Spleen (tissue), 7 donors: ENCODE results near the gene CEMIP.

Experiments used
- CTCF ChIP-seq, 11 experiments: fragments of 200-600 bp in 7 of 11; fragments of 450-650 bp in 4 of 11; sonication (generic) in 4 of 11; IDR thresholded peaks in 8 of 11; conservative IDR thresholded peaks in 3 of 11; 1 replicate in 7 of 11; 2 replicates in 4 of 11; pipeline versions ENCODE4 v1.4.0 to v1.8.0; 2016 to 2021; ENCODE audit warnings: antibody characterized with exemption in 11 of 11, inconsistent platforms in 4 of 11, mild to moderate bottlenecking in 1 of 11
- POLR2AphosphoS5 ChIP-seq, 3 donors: sonication (generic); formaldehyde crosslinking; IDR thresholded peaks; one replicate each; pipeline ENCODE4 v1.5.1; 2017; ENCODE audit warnings: antibody characterized with exemption in 3 of 3
- donor health status: DM: no; HTN: no; CAD: no; lungs with moderate emphysema.
- donor health status: DM: no; HTN: no; CAD: no.
- donor health status: DM: no; HTN: no; CAD: no.

DNA sequence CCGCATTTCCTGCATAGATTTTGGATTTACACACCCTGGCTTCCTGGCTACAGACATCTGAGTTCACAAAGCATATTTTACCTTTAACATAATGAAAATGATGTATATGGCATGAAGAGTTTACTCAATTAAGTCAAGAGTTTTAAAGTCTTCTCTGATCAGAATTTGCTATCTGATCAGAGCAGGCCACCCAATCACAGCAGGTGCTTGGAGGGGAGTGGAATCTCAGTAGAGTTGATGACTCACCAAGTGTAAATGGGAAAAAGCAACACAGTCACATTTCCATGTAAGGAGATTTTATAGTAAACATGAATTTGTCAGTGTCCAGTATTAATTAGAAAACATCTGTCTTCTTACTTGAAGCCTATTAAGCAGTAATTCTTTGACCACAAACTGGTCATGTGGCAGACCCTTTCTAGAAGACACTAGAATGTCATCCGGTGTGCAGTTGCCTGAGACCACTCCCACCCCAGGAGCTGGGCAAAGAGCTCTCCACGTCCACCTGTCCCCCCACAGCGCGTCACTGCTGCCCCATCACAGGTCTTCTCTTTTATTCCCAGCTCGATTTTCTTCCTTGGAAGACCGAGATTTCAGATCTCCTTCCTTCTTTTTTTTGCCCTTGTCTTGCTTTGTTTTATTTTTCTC lies 199.6 kb downstream of the CEMIP start:
- TF ChIP-seq POLR2AphosphoS5 (IDR thresholded peaks at IDR 0.05) (no peak), CTCF (IDR thresholded peaks at IDR 0.05 in 8 of 11, conservative IDR thresholded peaks at IDR 0.05 in 3 of 11) (no peak)
